HG03342 (cell line): ENCODE data around the gene BCAS3.

Experiments
- ATAC-seq: cut with Tn5 transposase; IDR thresholded peaks from one replicate; pipeline ENCODE4 v1.9.1; 2021; ENCODE audit warnings: mild to moderate bottlenecking, moderate library complexity; ENCODE audit not compliant: unreplicated experiment

The BCAS3 gene

DNA sequence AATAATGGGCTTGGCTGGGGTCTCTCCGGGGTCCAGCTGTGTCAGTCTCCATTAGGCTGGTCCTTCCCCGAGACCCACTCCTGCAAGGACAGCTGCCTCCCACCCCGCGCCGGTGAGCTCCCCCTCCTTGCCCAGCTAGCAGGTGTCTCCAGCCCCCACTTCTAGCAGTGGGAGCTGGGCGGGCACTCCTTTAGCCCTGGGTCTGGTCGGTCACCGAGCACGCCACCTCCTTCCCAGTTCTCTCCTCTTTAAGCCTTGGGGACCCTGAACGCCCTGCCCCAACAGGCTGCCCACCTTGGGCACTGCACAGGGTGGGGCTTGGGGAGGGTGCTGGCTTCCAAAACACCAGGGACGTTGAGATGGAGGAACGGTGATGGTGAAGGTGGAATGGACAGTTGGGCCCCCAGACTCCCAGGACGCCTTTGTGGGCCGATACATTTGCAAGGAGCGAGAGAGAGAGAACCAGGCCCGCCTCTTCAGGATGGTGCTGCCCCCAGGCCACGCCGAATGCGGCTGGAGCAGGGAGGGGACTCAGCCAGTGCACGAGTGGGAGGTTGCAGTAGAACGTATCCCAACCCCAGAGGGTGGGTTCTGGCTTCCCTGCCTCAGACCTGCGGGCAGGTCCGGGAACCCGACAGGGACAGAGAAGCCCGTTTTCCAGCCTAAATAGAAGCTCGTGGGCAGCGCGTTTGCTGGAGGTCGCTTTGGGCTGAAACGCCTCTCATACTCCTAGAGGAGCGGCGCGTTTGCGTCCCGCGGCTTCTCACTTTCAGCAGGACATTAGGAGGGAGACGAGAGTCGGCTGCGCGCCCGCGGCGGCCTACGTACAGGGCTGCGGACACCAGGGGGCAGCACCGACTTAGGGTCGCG, 732.7 kb downstream of the BCAS3 start:
- no peak for ATAC-seq

DNA sequence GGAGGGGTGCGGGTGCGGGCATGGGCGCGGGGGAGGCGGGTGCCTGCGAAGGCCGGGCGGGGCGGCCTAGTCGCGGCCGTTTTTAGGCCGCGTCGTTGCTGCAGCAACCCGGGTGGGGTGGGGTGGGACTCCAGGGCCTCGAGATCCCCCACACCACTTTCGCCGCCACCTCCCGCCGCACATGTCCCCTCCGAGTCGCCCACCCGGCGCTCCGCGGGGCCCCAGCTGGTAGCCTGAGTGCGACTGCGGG, 733.3 kb downstream of the BCAS3 start:
- ATAC-seq, result no peak

DNA sequence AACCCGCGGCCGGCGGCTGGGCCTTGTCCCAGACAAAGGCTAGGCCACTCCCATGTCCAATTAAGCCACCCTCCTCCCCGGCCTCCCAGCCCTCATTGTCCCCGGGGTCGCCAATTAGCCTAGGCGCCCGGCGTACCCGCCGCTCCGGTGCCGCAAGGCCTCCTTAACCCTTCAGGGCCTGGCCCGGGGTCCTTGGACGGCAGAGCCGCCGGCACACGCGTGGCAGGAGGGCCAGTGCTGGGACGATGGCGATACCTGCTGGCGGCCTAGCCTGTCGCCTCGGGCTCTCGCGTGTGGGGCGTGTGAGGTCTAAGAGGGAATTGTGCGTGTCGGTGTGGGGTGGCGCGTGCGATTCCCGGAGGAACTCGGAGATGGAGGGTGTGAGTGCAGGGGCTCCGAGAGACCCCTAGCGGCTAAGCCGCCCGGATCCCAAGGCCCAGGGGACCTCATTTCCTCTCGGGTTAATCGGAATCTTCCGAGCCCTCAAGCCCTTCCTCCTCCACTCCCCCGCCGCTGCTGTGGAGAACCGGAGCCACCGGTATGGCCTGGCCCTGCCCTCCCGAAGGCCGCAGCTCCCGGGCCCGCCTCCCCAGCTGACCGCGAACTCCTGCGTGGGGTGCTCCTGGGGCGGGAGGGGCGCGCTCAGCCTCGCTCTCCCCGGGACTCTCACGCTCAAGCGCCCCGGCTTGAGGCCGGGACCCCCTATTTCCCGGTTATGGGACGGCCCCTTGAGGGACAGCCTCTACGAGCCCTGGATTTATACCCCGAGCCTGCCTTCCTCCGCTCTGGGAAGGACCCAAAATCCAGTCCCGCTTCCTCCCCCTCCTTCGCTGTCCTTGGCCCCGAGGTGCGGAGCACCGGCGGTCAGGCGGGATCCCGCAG, 733.9 kb downstream of the BCAS3 start:
- no peak for ATAC-seq

DNA sequence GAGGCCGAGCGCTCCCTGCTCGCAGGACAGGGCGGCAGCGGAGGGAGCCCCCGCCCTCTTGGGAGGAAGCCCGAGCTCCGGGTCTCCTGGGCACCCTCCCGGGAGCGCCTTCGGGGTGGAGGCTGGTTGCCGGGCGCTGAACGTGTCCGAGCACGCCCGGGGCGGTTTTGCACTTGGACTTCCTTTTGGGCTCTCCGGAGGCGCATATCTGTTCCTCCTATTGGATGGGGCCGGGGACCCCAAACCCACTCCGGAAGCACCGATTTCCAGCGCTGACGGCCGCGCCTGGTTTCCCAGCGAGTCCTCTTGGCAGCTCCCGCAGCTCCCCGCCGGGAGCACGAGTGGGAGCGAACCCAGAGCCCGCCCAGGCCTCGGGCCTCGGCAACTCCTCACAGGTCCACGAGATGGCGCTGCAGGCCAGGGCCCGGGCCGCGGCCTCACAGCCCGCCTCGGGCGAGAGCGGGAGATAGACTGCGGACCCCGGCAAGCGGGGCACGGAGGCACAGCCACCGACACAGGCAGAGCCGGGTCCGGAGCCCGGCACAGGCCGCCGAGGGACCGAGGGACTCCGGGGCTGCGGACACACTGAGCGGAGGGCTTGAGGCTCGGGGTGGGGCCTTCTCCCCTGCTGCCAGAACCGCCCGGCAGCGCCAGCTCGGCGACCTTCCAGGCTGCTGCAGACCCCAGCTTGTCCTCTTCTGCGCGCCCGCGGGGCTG, 734.6 kb downstream of the BCAS3 start:
- ATAC-seq, result peak; percentile 62

DNA sequence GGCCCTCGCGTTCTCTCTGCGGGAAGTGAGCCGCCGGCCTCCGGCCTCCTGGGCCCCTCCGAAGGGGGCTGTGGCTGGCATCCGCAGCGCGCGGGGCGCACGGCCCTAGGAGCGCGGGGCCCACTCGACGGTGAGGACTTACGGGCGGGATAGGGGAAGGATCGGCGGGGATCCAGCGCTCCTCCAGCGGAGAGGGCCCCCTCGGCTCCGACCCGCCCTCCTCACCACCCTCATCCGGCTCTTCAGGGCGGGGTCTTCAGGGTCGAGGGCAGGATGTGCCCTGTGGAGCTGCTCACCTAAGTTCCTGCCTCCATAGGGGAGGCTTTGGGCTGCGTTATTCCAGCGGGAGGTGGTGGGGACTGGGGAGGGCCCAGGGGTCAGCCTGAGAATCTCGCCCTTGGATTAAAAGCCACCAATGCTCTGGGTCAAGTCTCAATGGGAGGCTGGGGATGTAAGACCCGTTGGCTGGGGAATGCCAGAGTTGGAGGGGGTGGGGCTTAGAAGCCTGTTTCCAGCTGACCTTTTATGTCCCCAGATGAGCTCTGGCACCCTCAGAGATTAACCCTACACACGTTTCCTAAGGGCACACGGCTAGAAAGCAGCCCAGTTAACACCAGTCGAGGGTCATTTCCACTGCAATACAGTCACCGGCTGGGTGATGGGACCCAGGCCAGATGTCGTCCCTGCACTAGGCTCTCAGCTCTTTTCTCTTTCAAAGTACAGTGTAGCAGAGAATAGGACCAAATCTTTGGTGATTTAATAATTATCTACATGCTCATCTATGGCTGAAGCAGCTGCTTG, 735.4 kb downstream of the BCAS3 start:
- ATAC-seq, result no peak

DNA sequence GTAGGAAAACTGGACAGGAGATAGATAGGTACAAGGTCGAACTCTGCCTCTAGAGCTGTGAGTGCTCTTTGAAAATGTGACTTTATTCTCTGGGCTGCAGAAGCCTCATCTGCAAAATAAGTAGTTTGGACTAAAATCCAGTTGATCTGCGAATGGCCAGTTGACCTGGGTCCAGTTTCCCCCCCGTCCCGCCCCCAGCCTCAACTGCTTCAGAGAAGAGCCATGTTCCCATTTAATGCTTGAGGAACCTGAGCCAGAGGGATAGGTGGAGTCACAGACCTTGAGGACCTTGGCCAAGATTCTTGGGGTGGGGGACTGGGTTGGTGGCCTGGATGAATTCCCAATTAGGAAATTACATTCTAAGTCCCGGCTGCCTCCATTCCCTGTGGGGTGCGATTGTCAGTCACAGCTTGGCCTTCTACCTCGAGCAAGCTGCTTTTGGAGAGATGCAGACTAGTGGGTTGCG, 736.0 kb downstream of the BCAS3 start:
- ATAC-seq, result no peak

DNA sequence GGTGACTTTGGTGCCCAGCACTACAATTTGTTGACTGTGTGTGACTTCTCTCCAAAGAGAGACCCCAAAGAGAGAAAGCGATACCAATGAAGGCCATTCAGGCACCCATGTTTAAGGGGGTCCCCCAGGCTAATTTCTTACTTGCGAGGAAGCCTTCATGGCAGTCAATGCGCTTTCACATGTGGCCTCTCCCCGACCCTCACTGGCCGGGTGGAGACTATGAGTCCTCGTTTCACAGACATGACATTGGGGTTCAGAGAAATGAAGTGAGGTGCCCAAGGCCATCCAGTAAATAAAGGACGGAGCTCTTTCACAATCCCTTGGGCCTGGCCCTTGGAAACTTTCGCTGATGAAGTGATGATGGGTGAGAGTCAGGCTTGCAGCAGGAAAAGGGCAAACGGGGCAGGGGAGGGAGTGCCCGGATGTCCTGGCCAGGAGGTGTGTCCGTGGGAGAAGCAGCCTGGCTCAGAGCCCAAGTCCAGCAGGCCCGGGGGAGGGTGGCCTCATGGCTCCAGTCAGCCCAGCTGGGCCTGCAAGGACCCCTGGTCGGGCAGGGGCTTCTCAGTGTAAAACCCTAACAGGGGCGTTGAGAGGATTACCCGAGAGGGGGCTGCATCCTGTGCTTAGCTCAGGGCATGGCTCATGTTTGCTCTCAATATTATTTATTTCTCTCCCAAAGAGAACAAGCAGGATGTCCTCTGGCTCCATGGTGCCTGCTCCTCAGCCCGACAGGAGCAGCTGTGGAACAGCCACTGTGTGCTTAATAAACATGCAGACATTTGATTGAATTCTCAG, 736.7 kb downstream of the BCAS3 start:
- ATAC-seq, result no peak

DNA sequence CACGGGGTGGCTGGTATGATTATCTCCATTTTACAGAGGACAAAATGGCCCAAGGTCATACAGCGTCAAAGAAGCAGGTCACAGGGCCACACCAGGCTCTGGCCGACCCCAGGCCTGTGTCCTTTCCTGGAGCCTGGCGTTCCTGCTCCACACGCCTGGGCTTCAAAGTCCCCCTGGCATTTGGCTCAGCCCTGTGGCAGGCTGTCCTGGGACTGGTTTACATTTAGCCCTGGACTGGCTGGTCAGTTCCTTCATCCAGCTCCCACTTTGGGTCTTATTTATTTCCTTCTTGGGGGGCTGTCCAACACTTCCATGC, 737.2 kb downstream of the BCAS3 start:
- no peak for ATAC-seq

DNA sequence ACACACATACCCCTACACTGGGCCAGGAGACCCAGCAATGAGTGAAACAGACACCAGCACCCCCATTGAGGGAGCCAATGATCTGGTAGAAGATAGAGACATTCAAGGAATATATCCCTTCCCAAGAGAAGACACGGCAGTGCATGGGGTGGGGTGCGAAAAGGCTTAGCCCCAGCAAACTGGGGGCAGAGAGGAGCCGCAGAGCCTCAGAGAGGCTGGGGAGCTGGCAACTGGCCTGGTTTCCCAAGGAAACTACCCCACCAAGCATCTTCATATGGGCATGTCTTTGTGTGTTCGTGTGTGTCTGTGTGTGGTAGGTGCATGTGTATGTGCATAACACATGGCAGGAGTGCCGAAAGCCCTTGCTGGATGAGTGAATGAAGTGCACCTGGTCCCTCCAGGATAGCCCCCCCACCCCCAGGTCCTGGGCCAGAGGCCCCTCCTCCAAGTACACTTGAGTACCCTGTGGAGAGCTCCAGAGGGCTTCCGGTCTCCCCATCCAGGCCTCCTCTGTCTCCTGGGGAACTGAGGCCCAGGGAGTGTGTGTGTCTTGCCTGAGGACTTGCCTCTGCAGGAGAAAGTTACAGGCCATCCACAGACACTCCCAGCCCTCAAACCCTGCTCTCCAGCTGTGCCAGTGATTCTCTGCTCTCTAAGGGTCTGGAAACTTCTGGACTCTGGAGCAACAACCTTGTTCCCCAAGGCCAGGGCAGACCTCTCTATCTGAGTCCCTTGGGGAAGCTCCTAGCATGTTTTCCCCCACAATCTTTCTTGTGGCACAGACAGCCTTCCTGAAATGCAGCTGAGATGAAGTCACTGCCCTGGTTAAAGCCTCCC, 737.9 kb downstream of the BCAS3 start:
- ATAC-seq, result no peak

DNA sequence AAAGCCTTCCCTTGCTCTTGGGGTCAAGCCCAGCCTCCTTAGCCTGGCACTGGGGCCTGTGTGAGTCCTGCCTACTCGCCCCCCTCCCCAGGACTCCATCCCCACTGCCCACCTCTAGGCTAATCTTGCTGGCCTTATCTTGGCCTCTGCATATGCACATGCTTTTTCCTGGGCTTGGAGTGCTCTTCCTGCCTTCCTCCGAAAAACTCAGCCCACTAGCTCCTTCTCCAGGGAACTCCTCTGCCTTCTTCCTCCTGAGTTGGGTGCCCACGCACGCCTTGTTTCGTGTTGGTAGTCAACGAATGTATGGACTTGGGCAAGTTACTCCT, 738.5 kb downstream of the BCAS3 start:
- no peak for ATAC-seq

DNA sequence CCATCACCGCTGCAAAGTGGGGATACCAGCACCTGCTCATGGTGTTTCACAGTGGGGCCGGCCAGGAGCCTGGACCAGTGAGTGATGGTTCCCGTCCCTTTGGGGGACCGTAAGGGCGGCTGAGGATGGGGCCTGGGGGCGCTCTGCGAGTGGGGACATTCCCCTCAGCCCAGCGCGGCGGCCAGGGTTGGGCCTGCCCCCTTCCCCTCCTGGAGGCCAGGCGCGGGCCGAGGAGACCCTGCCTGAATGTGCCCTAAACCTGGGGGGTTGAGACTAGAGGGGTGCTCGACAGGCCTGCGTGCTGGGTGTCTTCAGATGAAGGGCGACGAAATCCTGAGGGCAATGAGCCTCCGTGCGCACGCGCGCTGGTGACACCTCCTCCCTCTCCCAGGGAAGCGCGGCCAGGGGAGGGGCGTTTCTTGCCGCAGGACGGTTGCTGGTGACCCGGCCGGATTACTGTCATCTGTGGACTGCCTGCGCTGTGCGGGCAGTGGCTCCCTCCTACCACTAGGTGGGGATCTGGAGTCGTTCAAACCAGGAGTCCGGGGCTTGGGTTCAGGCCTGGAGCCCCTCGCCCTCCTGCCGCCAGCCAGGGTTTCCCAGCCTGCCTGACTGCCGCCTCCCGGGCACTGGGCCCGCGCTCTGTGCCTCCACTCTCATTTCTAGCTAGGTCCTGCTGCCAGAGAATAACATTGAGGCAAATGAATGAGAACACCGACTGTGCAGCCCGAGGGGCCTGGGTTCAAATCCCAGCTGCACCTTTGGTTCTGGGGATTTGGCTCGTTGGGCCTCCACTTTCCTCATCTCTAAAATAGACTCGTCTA, 739.1 kb downstream of the BCAS3 start:
- ATAC-seq, result no peak

DNA sequence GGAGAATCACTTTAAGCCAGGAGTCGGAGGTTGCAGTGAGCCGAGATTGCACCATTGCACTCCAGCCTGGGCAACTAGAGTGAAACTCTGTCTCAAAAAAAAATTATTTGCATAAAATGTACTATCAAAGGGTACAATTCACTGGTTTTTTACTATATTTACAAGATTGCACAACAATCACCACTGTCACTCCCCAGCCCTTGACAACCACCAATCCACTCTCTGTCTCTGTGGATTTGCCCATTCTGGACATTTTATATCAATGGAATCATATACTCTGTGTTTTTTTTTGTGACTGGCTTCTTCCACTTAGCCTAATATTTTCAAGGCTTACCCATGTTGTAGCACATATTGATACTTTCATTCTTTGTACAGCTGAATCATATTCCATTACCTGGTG, 740.8 kb downstream of the BCAS3 start:
- no peak for ATAC-seq

DNA sequence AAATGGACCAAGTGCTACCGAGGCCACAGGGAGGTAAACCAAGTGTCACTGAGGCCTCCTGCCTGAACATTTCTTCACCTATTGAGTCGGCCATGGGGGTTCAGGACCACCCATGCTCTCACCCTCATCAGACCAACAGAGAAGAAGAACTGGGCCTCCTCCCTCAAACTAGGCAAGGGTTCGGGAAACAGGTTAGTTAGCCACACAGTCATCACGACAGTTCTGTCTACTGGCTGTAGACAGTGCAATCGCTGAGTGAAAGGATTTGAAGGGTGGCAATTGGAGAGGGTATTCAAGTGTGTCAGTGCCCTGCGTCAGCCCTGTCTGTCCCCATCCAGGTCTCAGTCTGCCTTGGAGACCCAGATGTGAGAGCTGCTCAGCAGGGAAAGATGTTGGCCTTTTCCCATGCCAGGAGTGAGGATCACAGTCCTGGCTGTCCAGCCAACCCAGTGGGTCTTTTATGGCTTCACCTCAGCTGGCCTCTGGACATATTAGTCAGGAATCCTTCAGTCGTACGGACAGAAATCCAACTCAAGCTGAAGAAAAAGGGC, 741.9 kb downstream of the BCAS3 start:
- ATAC-seq, result no peak

DNA sequence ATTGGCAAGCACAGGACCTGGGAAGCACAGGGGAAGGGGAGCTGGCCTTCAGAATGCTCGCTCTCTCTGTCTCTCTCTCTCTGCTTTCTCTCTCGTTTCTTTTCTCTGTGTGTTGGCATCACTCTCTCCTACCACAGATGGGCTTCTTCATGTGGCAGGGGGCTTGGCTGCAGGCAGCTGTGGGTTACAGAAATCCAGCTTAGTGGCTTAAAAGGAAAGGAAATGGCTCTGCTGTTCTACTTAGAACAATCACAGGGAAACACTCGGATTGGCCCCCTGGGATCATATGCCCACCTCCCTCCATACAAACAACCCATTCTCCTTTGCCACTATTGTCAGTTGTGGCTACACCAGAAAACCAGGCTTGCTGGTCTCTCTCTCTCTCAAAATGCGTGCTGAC, 742.4 kb downstream of the BCAS3 start:
- no peak for ATAC-seq

DNA sequence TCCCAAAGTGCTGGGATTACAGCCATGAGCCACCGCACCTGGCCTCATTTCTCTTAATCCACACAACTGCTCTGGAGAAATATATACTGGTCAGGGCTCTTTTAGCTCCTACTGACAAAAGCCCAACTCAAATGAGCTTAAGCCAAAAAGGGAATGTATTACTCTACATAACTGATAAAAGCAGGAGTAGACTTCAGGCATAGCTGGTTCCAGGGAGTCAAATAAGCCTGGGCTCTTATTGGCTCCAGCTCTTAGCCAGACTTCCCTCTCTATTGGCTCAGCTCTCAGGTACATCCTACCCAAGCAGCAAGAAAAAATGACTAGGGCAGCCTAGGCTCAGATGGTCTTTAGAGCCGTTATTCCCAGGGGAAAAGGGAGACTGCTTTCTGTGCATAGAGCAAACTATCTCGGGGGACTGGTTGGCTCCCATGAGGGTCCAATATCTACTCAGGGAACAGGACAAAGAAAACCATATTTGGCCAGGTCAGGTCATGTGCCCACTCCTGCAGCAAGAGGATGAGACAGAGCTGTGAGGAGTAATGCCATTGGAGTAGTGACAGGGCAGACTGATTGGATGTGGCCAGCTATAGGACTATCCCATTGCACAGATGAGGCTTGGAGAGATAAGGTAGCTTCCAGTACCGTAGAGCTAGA, 743.2 kb downstream of the BCAS3 start:
- ATAC-seq, result no peak

DNA sequence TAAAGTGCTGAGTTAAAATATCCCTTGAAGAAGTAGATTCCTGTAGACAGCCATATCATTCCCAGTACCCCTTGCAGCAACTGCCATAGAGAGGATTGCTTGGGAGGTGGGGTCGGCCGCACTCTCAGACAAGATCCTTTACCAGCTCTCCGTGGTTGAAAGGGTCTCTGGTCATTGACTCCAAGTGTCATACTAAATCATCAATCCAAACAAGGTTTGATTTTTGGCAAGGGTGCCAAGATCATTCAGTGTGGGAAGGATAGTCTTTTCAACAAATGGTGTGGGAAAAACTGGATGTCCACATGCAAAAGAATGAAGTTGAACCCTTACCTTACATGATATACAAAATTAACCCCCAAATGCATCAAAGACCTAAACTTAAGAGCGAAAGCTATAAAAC, 743.8 kb downstream of the BCAS3 start:
- no peak for ATAC-seq

DNA sequence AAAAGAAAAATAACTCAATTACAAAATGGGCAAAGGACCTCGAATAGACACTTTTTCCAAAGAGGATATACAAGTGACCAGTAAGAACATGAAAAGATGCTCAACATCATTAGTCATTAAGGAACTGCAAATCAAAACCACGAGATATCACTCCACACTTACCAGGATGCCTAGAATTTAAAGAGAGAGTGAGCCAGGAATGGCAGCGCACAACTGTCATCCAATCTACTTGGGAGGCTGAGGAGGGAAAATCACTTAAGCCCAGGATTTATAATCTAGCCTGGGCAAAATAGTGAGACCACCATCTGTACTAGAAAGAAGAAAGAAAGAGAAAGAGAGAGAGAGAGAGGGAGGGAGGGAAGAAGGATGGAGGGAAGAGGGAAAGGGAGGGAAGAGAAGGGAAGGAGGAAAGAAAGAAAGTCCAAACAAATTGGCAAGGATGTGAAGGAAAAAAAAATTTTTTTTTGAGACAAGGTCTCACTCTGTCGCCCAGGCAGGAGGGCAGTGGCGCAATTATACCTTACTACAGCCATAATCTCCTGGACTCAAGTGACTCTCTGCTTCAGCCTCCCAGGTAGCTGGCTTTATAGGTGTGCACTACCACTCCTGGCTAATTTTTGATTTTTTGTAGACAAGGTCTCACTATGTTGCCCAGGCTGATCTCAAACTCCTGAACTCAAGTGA, 744.6 kb downstream of the BCAS3 start:
- ATAC-seq, result no peak
